AG04449 (cell line): ENCODE results near the gene UST.

Experiments used
- CTCF ChIA-PET: fragments of 350-600 bp; formaldehyde crosslinking; extraction: SDS; loops from one replicate; lab custom pipeline; 2021; ENCODE audit warnings: antibody characterized with exemption; lab: Yijun Ruan, JAX
- POLR2A ChIA-PET: fragments of 400-600, 350-600 bp; formaldehyde crosslinking; extraction: SDS; loops from one replicate; lab custom pipeline; 2020; ENCODE audit warnings: antibody characterized with exemption, inconsistent platforms; lab: Yijun Ruan, JAX
- DNase-seq: peaks from one replicate; pipeline ENCODE4 v3.0.0-alpha.2; 2010; ENCODE audit warnings: low read depth, low spot score
- H3K4me3 ChIP-seq: 2 replicates; pipeline ENCODE4 v1.5.1; 2011; ENCODE audit warnings: low read depth, mild to moderate bottlenecking, control low read depth, low read length
- CTCF ChIP-seq: IDR thresholded peaks from one replicate; pipeline ENCODE4 v1.5.1; 2011; ENCODE audit warnings: mild to moderate bottlenecking, moderate library complexity, low read length, control low read depth, inconsistent platforms; ENCODE audit not compliant: insufficient read depth; ENCODE audit errors: missing control alignments

Gene UST

GRCh38 chr6:148945301-148946021 lies 198.6 kb downstream of the UST start:
- POLR2A ChIA-PET, result no interaction called here
- DNase-seq, result no peak
- H3K4me3 ChIP-seq, result no peak overlapping the region
- TF ChIP-seq CTCF, result no peak
- CTCF ChIA-PET, result interaction anchor here (0.8 to 2.9 kb wide), 5 partner anchors 9 to 368 kb away, joined by 3 to 20 read pairs (median 4); no protein-coding TSS in a partner anchor

DNA sequence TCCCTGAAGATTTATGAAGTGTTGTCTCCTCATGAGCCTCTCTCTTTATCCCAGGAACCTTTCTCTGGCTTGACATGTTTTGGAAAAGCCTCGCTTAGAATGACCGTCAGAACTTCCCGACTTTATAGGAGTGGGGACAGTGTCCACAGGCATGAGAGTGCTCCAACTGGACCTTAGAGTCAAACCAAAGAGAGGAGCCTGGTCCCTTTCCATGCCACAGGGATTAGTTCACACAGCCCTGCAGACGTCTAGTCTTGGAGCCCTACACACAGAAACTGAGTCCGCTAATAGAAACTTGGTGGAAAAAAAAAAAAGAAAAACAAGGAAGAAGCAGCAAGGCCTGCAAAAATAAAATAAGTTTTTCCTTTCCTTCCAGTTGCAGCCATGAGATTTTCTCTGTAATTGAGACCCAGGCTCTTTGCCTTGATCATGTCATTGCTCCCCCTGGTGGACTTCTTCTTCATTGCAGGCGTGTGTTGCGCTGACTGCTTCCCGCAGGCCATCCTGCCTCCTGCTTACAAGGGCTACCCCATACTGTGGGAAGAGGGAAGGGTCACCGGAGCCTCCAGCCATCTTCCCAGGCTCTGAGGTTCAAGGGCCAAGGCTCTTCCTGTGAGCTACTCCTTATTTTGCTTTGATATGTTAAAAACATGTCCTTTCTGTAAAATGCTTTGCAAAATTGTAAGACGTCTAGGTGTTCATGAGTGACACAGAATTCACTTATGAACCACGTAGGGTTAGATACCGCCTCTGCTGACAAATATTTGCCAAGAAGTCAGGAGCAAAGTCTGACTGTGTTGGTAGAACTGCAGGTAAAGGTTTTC lies 201.0 kb downstream of the UST start:
- H3K4me3 ChIP-seq, result no peak overlapping the region
- POLR2A ChIA-PET, result no interaction called here
- TF ChIP-seq CTCF, result peak; percentile 87
- CTCF ChIA-PET, result interaction anchor here (0.6 to 3.8 kb wide), 36 partner anchors 9 to 617 kb away, joined by 3 to 39 read pairs (median 4); no protein-coding TSS in a partner anchor
- DNase-seq, result no peak

- no peak overlapping the region for H3K4me3 ChIP-seq
Measured at GRCh38 chr6:148951662-148952061, 204.8 kb downstream of the UST start.

DNA sequence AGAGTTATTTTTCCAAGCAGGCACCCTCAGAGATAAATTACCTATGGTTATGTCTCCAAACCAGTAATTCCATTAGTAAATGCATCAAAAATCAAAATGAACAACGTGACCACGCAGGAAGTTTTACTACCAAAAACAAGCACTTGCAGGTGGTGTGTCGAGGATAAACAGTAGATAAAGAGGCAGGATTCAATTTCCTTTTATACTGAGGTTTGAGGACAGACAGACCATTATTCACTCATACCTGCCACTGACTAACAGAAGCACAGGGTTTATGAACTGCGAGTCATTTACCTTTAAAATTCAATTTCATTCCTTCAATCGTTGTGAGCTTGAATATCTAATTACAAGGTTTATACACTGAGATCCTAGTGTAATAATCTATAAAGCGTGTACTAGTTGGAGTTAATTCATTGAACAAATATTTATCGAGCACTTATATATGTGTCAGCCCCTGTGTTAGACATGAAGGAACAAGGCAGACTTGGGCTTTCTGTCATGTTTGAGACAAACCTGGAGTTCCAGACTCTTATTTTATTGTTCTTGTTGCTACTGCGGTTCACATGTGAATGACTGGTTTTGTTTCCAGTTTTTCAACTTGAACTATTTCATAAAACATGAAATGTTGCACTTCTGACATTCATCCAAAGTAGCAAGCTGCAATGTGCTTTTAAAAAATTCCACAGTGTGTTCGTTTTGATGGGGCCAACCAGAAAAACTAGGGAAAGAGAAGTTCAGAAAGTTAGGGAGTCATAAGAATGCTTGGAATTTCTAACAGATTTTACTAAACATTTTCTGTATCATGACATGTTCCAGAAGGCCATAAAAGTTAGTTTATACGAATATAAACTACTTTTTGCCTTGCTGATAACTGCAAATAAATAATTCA lies 205.6 kb downstream of the UST start:
- H3K4me3 ChIP-seq, result no peak overlapping the region
- CTCF ChIA-PET, result interaction anchor here (0.6 to 1.5 kb wide), 3 partner anchors 17 to 394 kb away, joined by 3 to 6 read pairs (median 4); no protein-coding TSS in a partner anchor
- no peak for TF ChIP-seq CTCF
- POLR2A ChIA-PET, result no interaction called here
- no peak for DNase-seq

More at GRCh38 chr6:148951662-148952061, 204.8 kb downstream of the UST start:
- ChIA-PET POLR2A (no interaction called here), CTCF (interaction anchor here (1.1 to 1.5 kb wide), 4 partner anchors 18 to 374 kb away, joined by 3 to 6 read pairs (median 4); no protein-coding TSS in a partner anchor)
- TF ChIP-seq CTCF, result no peak
- DNase-seq, result no peak

GRCh38 chr6:148954461-148954860 lies 207.6 kb downstream of the UST start:
- TF ChIP-seq CTCF, result no peak
- no peak for DNase-seq
- ChIA-PET POLR2A (no interaction called here), CTCF (interaction anchor here (0.6 to 1.3 kb wide), 4 partner anchors 9 to 394 kb away, joined by 3 read pairs; no protein-coding TSS in a partner anchor)
- no peak overlapping the region for H3K4me3 ChIP-seq
